SK-N-SH (cell line): Measurements from ENCODE around the gene PRKX. TPM values are rescaled to one million over a fixed set of nuclear protein-coding genes. Genes with fewer than 3 reads are reported as not detected.
"Not testable (repeated sequence)": the region's sequence is repeated elsewhere in the genome, so short reads cannot be mapped to it uniquely, and the experiment has no call there.

Experiments used
- CTCF ChIA-PET: fragments of 300-600, 350-600 bp; formaldehyde crosslinking; extraction: SDS; loops from one replicate; lab custom pipeline; 2021; lab: Yijun Ruan, JAX
- POLR2A ChIA-PET: fragments of 350-600 bp; sonication (Branson Sonifier 250); formaldehyde crosslinking; extraction: SDS; loops from one replicate; lab custom pipeline; 2020; ENCODE audit warnings: antibody characterized with exemption, inconsistent platforms; lab: Yijun Ruan, JAX
- DNase-seq: peaks from one replicate; pipeline ENCODE4 v3.0.0; 2012
- H2AFZ ChIP-seq: fragments of 200-600 bp; sonication (generic); 2 replicates; pipeline ENCODE4 v1.8.1; 2016; ENCODE audit warnings: antibody characterized with exemption, mild to moderate bottlenecking, low read depth
- H3F3A ChIP-seq: fragments of 200-600 bp; sonication (generic); replicated peaks from 2 replicates; pipeline ENCODE3; 2016; ENCODE audit warnings: antibody characterized with exemption, mild to moderate bottlenecking; ENCODE audit not compliant: insufficient read depth
- H3K27ac ChIP-seq, 2 experiments: fragments of 200-500 bp in 1 of 2; fragments of 200-600 bp in 1 of 2; sonication (Bioruptor generic) in 1 of 2; sonication (generic), shearing (Covaris generic) in 1 of 2; 2 replicates each; pipeline versions ENCODE4 v1.5.1 to v1.6.1; 2014 to 2016; ENCODE audit warnings: low read depth in 2 of 2, inconsistent platforms in 1 of 2, low read length in 1 of 2, mild to moderate bottlenecking in 1 of 2, mixed read lengths in 1 of 2
- H3K27me3 ChIP-seq: fragments of 200-600 bp; sonication (generic), shearing (Covaris generic); 2 replicates; pipeline ENCODE4 v1.6.1; 2016; ENCODE audit warnings: mixed run types; ENCODE audit not compliant: insufficient read depth
- H3K36me3 ChIP-seq, 2 experiments: fragments of 200-500 bp in 1 of 2; fragments of 200-600 bp in 1 of 2; sonication (Bioruptor generic) in 1 of 2; sonication (generic) in 1 of 2; replicated peaks in 1 of 2; 2 replicates each; pipeline versions ENCODE3 to v1.5.1; 2014 to 2016; ENCODE audit warnings: low read length in 1 of 2, mild to moderate bottlenecking in 1 of 2; ENCODE audit not compliant: insufficient read depth in 2 of 2, control insufficient read depth in 1 of 2
- H3K4me1 ChIP-seq, 2 experiments: fragments of 200-500 bp in 1 of 2; fragments of 200-600 bp in 1 of 2; sonication (Bioruptor generic) in 1 of 2; sonication (generic), shearing (Covaris generic) in 1 of 2; 2 replicates each; pipeline versions ENCODE4 v1.5.1 to v1.6.1; 2014 to 2016; ENCODE audit warnings: low read depth in 1 of 2, low read length in 1 of 2, mixed run types in 1 of 2; ENCODE audit not compliant: insufficient read depth in 2 of 2, control insufficient read depth in 1 of 2
- H3K4me2 ChIP-seq: fragments of 200-600 bp; sonication (generic), shearing (Covaris generic); 2 replicates; pipeline ENCODE4 v1.6.1; 2017; ENCODE audit warnings: mixed run types
- H3K4me3 ChIP-seq, 2 experiments: fragments of 200-500 bp in 1 of 2; fragments of 200-600 bp in 1 of 2; sonication (Bioruptor generic) in 1 of 2; sonication (generic), shearing (Covaris generic) in 1 of 2; 2 replicates each; pipeline versions ENCODE4 v1.5.1 to v1.8.1; 2014 to 2016; ENCODE audit warnings: low read depth in 2 of 2, inconsistent platforms in 1 of 2, low read length in 1 of 2, mild to moderate bottlenecking in 1 of 2, mixed read lengths in 1 of 2, moderate library complexity in 1 of 2
- H3K79me2 ChIP-seq: fragments of 200-600 bp; sonication (generic); 2 replicates; pipeline ENCODE4 v1.8.1; 2017; ENCODE audit warnings: mild to moderate bottlenecking; ENCODE audit not compliant: insufficient read depth
- H3K9ac ChIP-seq: fragments of 200-600 bp; sonication (generic); 2 replicates; pipeline ENCODE4 v1.6.1; 2017; ENCODE audit warnings: mixed run types
- H3K9me2 ChIP-seq: fragments of 200-600 bp; sonication (generic); 2 replicates; pipeline ENCODE4 v1.6.1; 2017; ENCODE audit warnings: mixed run types
- H3K9me3 ChIP-seq: fragments of 200-600 bp; sonication (generic); 2 replicates; pipeline ENCODE4 v1.6.1; 2017; ENCODE audit warnings: mixed run types, mild to moderate bottlenecking, moderate library complexity
- H4K20me1 ChIP-seq: fragments of 200-600 bp; sonication (generic); 2 replicates; pipeline ENCODE4 v1.6.1; 2017; ENCODE audit warnings: mild to moderate bottlenecking, mixed run types; ENCODE audit not compliant: insufficient read depth
- ELF1 ChIP-seq: IDR thresholded peaks from 2 replicates; pipeline ENCODE4 v1.4.0; 2012
- EP300 ChIP-seq, 2 experiments: IDR thresholded peaks; 2 replicates each; pipeline versions ENCODE4 v1.4.0 to v1.6.1; 2012; ENCODE audit warnings: borderline replicate concordance in 1 of 2, low read depth in 1 of 2, low read length in 1 of 2
- EZH2phosphoT487 ChIP-seq: fragments of 200-600 bp; sonication (generic); IDR thresholded peaks from 2 replicates; pipeline ENCODE4 v1.6.1; 2017; ENCODE audit warnings: low read depth, mixed run types, mild to moderate bottlenecking, antibody characterized with exemption, moderate library complexity, borderline replicate concordance
- FOXM1 ChIP-seq: IDR thresholded peaks from 2 replicates; pipeline ENCODE4 v1.4.0; 2012; ENCODE audit warnings: low read depth, mild to moderate bottlenecking
- GATA2 ChIP-seq: sonication (generic); formaldehyde crosslinking; IDR thresholded peaks from 2 replicates; pipeline ENCODE4 v1.5.0; 2020; ENCODE audit warnings: mild to moderate bottlenecking, missing genetic modification reagents
- JUND ChIP-seq: IDR thresholded peaks from 2 replicates; pipeline ENCODE4 v1.4.0; 2012
- MXI1 ChIP-seq: IDR thresholded peaks from 2 replicates; pipeline ENCODE4 v1.6.1; 2012; ENCODE audit warnings: mild to moderate bottlenecking, low read depth, low read length, improper control_type of control experiment
- NFIC ChIP-seq: IDR thresholded peaks from 2 replicates; pipeline ENCODE4 v1.4.0; 2012; ENCODE audit warnings: borderline replicate concordance
- NRF1 ChIP-seq: IDR thresholded peaks from 2 replicates; pipeline ENCODE4 v1.6.1; 2012; ENCODE audit warnings: low read depth, mild to moderate bottlenecking, low read length
- RAD21 ChIP-seq: IDR thresholded peaks from 2 replicates; pipeline ENCODE4 v1.6.1; 2012; ENCODE audit warnings: mild to moderate bottlenecking, low read length
- RFX5 ChIP-seq: IDR thresholded peaks from 2 replicates; pipeline ENCODE4 v1.6.1; 2012; ENCODE audit warnings: mild to moderate bottlenecking, improper control_type of control experiment, low read length
- WGBS: methylation state at CpG from one replicate; pipeline ENCODE4 v1.1.6; 2017; ENCODE audit warnings: low lambda C conversion rate; 5-methylcytosine and 5-hydroxymethylcytosine counted together
- polyA plus RNA-seq, 3 experiments: library from polyadenylated mRNA; depleted of rRNA; stranded (reverse); fragments of >200 nt; gene quantifications; 2 replicates each; pipeline ENCODE4 v1.2.3, GENCODE V29; 2012
- TF ChIP-seq, protein P1 (sequence below): IDR thresholded peaks from 2 replicates; pipeline ENCODE4 v1.4.0; 2012; ENCODE audit warnings: low read depth
- TF ChIP-seq, protein P2 (sequence below): IDR thresholded peaks from 2 replicates; pipeline ENCODE4; 2012
- TF ChIP-seq, protein P3 (sequence below): IDR thresholded peaks from 2 replicates; pipeline ENCODE4 v1.4.0; 2012; ENCODE audit warnings: low read depth, borderline replicate concordance
- TF ChIP-seq, protein P4 (sequence below): fragments of 150-350 bp; IDR thresholded peaks from 2 replicates; pipeline ENCODE4 v1.6.1; 2017; ENCODE audit warnings: antibody characterized with exemption, low read length, low read depth, borderline replicate concordance

The PRKX gene
- polyA plus RNA-seq, 1 of the 3 experiments (the other 2 are of a cell fraction) = 6.5 TPM

DNA sequence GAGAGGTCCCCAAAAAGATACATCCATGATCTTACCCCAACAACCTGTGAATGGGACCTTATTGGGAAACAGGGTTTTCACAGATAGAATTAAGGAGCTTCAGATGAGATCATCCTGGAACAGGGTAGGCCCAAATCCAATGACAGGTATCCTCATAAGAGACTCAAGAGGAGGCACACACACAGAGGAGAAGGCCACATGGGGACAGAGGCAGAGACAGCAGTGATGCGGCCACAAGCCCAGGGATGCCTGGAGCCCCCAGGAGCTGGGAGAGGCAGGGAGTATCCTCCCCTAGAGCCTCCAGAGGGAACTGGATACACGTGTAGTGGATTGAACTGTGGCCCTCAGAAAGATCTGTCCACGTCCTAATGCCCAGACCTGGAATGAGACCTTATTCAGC lies 82.3 kb downstream of the PRKX start (continued):
- TF ChIP-seq ELF1 = no peak
- no peak for TF ChIP-seq NFIC
- TF ChIP-seq EZH2phosphoT487 = no peak
- TF ChIP-seq, protein P1, sequence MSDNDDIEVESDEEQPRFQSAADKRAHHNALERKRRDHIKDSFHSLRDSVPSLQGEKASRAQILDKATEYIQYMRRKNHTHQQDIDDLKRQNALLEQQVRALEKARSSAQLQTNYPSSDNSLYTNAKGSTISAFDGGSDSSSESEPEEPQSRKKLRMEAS = no peak

DNA sequence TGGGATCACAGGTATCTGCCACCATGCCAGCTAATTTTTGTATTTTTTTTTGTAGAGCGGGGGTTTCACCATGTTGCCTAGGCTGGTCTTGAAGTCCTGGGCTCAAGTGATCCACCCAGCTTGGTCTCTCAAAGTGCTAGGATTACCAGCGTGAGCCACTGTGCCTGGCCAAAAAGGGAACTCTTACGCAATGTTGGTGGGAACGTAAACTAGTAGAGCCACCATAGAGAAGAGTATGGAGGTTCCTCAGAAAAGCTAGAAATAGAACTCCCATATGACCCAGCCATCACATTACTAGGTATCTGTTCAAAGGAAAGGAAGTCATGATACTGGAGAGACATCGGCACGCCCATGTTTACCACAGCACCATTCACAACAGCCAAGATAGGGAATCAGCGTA lies 85.9 kb downstream of the PRKX start:
- H3K36me3 ChIP-seq = no peaks in the 10 kb centered on the region
- H3K27me3 ChIP-seq = no peaks in the 10 kb centered on the region
- no peak overlapping the region for H3K4me2 ChIP-seq
- ChIA-PET CTCF (no interaction called here), POLR2A (no interaction called here)
- no peak overlapping the region for H3K27ac ChIP-seq
- no peak overlapping the region for H3K4me3 ChIP-seq
- no peak for DNase-seq
- H3K4me1 ChIP-seq = no peaks in the 10 kb centered on the region
- 49% methylated on average over 6 of the region's 7 CpGs for WGBS
- no peaks in the 10 kb centered on the region for H4K20me1 ChIP-seq
- no peaks in the 10 kb centered on the region for H3K79me2 ChIP-seq
- no peaks in the 10 kb centered on the region for H3K9me2 ChIP-seq
- TF ChIP-seq EP300 (IDR thresholded peaks at IDR 0.05; ENCODE audit: borderline replicate concordance in 1 of 2, low read depth in 1 of 2, low read length in 1 of 2) = no peak
- TF ChIP-seq, protein P2, sequence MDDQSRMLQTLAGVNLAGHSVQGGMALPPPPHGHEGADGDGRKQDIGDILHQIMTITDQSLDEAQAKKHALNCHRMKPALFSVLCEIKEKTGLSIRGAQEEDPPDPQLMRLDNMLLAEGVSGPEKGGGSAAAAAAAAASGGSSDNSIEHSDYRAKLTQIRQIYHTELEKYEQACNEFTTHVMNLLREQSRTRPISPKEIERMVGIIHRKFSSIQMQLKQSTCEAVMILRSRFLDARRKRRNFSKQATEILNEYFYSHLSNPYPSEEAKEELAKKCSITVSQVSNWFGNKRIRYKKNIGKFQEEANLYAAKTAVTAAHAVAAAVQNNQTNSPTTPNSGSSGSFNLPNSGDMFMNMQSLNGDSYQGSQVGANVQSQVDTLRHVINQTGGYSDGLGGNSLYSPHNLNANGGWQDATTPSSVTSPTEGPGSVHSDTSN = no peak
- TF ChIP-seq, all 33 proteins: peak for 0
- no peak overlapping the region for H2AFZ ChIP-seq
- no peak overlapping the region for H3K9ac ChIP-seq
- H3F3A ChIP-seq = no peaks in the 10 kb centered on the region
- no peaks in the 10 kb centered on the region for H3K9me3 ChIP-seq

DNA sequence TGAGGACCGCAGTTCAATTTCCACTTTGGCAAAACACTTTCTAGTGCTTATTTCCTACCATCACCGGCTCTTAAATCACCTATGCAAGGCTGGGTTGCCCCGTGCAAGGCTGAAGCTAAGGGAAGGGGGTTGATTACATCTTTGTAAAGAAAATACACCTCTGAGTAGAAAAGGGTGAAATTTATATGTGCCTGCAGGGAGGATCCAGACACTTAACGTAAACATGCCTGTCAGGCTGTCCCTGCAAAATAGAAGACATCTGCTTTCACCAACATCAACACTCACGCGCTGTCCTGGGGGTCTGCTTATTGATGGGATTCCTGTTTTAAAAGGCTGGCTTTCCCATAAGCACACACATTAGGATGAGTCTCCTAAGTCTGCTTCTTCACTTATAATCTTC lies 92.0 kb downstream of the PRKX start:
- Histone ChIP-seq H3K79me2 (no peaks in the 10 kb centered on the region), H3K9ac (no peak overlapping the region)
- WGBS = 28% methylated on average over 6 of the region's 6 CpGs
- TF ChIP-seq, protein P3, sequence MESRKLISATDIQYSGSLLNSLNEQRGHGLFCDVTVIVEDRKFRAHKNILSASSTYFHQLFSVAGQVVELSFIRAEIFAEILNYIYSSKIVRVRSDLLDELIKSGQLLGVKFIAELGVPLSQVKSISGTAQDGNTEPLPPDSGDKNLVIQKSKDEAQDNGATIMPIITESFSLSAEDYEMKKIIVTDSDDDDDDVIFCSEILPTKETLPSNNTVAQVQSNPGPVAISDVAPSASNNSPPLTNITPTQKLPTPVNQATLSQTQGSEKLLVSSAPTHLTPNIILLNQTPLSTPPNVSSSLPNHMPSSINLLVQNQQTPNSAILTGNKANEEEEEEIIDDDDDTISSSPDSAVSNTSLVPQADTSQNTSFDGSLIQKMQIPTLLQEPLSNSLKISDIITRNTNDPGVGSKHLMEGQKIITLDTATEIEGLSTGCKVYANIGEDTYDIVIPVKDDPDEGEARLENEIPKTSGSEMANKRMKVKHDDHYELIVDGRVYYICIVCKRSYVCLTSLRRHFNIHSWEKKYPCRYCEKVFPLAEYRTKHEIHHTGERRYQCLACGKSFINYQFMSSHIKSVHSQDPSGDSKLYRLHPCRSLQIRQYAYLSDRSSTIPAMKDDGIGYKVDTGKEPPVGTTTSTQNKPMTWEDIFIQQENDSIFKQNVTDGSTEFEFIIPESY = no peak
- TF ChIP-seq RAD21 = no peak
- TF ChIP-seq FOXM1 = no peak
- peak; percentile 22; the same call in 1 of the 2 replicates for TF ChIP-seq GATA2 (CRISPR knock-in tag)
- no peak for TF ChIP-seq JUND
- TF ChIP-seq, protein P4, sequence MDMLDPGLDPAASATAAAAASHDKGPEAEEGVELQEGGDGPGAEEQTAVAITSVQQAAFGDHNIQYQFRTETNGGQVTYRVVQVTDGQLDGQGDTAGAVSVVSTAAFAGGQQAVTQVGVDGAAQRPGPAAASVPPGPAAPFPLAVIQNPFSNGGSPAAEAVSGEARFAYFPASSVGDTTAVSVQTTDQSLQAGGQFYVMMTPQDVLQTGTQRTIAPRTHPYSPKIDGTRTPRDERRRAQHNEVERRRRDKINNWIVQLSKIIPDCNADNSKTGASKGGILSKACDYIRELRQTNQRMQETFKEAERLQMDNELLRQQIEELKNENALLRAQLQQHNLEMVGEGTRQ = no peak
- no peak for TF ChIP-seq RFX5
- no peak for TF ChIP-seq NRF1
- TF ChIP-seq MXI1 = peak; percentile 32; the same call in 1 of the 2 replicates
- TF ChIP-seq, all 33 proteins: peak for 2
- H3K27me3 ChIP-seq = no peaks in the 10 kb centered on the region
- H4K20me1 ChIP-seq = no peaks in the 10 kb centered on the region
- peaks cover 0 to 8% of the 10 kb centered on the region in 2 experiments for H3K36me3 ChIP-seq
- H3K9me3 ChIP-seq = no peaks in the 10 kb centered on the region
- H2AFZ ChIP-seq = no peak overlapping the region
- no peaks in the 10 kb centered on the region for H3K9me2 ChIP-seq
- no peaks in the 10 kb centered on the region; a peak in 1 of 4 replicates for H3K4me1 ChIP-seq
- POLR2A ChIA-PET = no interaction called here
- no peak for DNase-seq
- no peak overlapping the region for H3K4me2 ChIP-seq
- H3F3A ChIP-seq = no peaks in the 10 kb centered on the region
- CTCF ChIA-PET = no interaction called here
- no peak overlapping the region for H3K4me3 ChIP-seq
- no peak overlapping the region for H3K27ac ChIP-seq

DNA sequence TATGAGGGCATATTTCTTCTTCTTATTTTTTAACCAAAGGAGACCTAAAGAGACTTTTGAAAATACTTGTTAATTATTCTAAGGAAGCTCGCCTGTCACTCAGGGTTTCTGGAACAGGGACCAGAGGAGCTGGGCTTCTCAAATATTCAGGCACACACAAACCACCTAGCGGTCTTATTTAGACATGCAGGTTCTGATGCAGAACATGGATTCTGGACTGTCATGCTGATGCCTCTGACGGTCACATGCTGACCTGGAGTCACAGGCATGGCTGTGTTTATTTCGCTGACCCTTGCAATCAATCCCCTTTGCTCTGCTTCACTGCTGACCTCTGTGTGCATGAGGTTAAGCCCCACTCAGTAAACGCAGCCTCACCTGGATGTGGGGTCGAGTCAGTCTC lies 101.7 kb downstream of the PRKX start:
- POLR2A ChIA-PET, H3F3A ChIP-seq, H4K20me1 ChIP-seq, H3K9ac ChIP-seq, H2AFZ ChIP-seq, H3K27ac ChIP-seq, H3K9me3 ChIP-seq, H3K36me3 ChIP-seq, DNase-seq, H3K27me3 ChIP-seq, H3K4me3 ChIP-seq, H3K9me2 ChIP-seq, H3K4me2 ChIP-seq, H3K79me2 ChIP-seq, H3K4me1 ChIP-seq: not testable (repeated sequence)
- CTCF ChIA-PET = interaction anchor here (1.0 to 1.4 kb wide), 2 partner anchors 8 to 12 kb away, joined by 3 read pairs; no protein-coding TSS in a partner anchor
- 54% methylated on average over 6 of the region's 6 CpGs for WGBS
